Effector memory CD4-positive, alpha-beta T cell (primary cell): ENCODE measurements around the gene TMPRSS7.

ENCODE experiments used
- DNase-seq, 3 donors: peaks; one replicate each; pipeline ENCODE4 v3.0.0-alpha.2; 2020
- H3K27ac ChIP-seq: 2 replicates; pipeline ENCODE4 v1.7.0; 2013; ENCODE audit warnings: mild to moderate bottlenecking, low read length, moderate library complexity; ENCODE audit not compliant: insufficient read depth, poor library complexity, severe bottlenecking
- H3K27me3 ChIP-seq: replicated peaks from 2 replicates; pipeline ENCODE4 v1.7.0; 2013; ENCODE audit warnings: mild to moderate bottlenecking, low read length; ENCODE audit not compliant: insufficient read depth, control insufficient read depth, poor library complexity, severe bottlenecking
- H3K36me3 ChIP-seq: 2 replicates; pipeline ENCODE4 v1.7.0; 2013; ENCODE audit warnings: mild to moderate bottlenecking, low read length, moderate library complexity; ENCODE audit not compliant: control insufficient read depth, insufficient read depth
- H3K4me1 ChIP-seq: 2 replicates; pipeline ENCODE4 v1.7.0; 2013; ENCODE audit warnings: low read length, mild to moderate bottlenecking; ENCODE audit not compliant: control insufficient read depth, insufficient read depth, poor library complexity, severe bottlenecking
- H3K4me3 ChIP-seq: 2 replicates; pipeline ENCODE4 v1.7.0; 2013; ENCODE audit warnings: low read length, low read depth, mild to moderate bottlenecking; ENCODE audit not compliant: insufficient read depth, poor library complexity, severe bottlenecking
- H3K9me3 ChIP-seq: 2 replicates; pipeline ENCODE4 v1.7.0; 2013; ENCODE audit warnings: mild to moderate bottlenecking, low read length, moderate library complexity; ENCODE audit not compliant: control insufficient read depth

TMPRSS7 gene

DNA sequence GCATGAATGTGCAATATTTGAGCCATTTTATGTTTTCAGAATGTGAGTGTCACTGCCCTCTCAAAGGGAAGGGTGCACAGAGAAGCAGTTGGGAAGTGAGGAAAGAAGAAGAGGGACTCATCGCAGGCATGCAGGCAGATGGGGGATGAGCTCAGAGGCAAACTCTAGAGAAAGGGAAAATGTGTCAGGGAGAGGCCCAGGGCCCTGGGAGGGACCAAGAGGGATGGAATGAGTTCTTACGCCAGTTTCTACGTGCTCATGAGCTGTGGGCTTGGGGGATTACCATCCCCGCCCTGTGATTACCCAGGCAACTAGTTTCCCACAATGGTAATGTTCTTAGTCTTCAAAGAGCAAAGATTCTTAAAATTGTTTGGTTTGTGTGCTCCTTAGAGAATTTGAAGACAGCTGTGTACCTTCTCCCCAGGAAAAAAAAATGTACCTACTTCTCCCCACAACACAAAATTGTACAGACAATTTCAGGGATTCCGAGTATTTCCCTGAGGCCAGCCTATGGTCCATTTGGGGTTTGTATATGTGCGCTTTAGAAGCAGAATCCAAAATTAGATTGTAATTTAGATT is 80.7 kb downstream of the TMPRSS7 start:
- DNase-seq = no peak
- no peak overlapping the region for H3K27ac ChIP-seq

DNA sequence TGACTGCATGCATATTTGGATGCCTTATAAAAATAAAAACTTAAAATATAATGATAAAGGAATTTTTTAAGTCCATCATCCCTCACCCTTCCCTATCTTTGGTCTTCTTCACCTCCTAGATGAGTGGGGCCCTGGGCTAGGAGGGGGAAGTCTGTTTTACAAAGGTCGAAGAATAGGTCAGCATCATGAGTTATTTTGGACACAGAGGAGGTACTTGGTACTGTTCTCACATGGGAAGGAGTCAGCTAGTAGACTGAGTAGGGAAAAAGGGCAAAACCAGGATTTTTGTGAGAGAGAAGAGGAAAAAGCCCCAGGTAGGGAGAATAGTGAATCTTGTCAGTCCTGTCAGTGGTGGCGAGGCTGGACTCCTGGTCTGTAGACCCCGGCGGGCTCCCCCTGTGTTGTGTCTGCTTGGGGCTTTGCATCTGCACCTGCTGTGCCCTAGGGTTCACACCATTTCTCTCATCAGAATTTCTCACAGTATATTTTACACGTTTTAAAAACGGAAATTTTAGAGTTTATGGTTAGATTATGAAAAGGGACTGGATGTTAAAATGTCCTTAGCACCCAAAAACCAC is 81.4 kb downstream of the TMPRSS7 start:
- Histone ChIP-seq H3K36me3 (no peaks in the 10 kb centered on the region), H3K4me1 (peaks cover 9% of the 10 kb centered on the region), H3K4me3 (no peak overlapping the region), H3K9me3 (no peaks in the 10 kb centered on the region), H3K27ac (no peak overlapping the region), H3K27me3 (no peaks in the 10 kb centered on the region)
- DNase-seq = no peak

More for the DNA sequence above, 80.7 kb downstream of the TMPRSS7 start:
- no peak overlapping the region for H3K4me3 ChIP-seq
- no peaks in the 10 kb centered on the region for H3K36me3 ChIP-seq
- H3K4me1 ChIP-seq = peaks cover 4% of the 10 kb centered on the region
- H3K9me3 ChIP-seq = no peaks in the 10 kb centered on the region
- no peaks in the 10 kb centered on the region for H3K27me3 ChIP-seq

DNA sequence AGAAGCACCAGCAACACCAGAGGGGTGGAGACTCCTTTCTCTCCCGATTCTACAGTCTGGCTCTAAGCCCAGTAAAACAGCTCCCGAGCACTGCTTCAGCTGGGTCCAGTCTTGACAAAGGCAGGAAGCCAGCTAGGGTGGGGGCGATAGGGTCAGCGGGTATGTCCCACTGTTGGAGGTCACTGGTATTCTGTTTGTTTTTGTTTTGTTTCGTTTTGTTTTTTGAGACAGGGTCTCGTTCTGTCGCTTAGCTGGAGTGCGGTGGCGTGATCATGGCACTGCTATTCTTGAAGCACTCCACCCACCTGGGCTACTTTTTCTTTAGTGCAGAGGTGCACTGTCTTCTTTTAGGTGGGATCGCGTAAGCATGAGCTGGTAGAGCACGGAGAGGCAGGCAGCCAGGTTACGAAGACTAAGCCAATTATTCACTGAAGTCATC is 82.2 kb downstream of the TMPRSS7 start:
- Histone ChIP-seq H3K36me3 (no peaks in the 10 kb centered on the region), H3K27ac (no peak overlapping the region), H3K4me3 (no peak overlapping the region), H3K4me1 (peaks cover 10% of the 10 kb centered on the region), H3K27me3 (no peaks in the 10 kb centered on the region), H3K9me3 (no peaks in the 10 kb centered on the region)
- DNase-seq = no peak

DNA sequence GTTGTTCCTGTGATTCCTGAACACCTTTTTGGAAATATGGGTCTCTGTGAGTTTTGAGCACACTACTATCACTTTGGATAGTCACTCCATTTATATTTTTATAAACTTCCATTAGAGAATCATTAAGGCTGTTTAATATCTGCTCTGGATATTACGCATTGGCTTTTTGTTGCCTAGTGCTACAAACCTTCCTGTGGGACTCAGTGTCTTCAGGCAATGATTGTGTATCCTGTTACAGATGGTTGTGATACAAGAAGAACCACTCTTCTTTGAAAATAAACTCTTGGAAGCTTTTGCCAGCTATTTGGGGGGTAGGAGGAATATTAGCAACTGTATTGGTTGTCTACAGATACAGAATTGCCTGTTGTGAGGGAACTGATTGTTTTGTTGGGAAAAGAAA is 82.9 kb downstream of the TMPRSS7 start:
- Histone ChIP-seq H3K4me3 (no peak overlapping the region), H3K27ac (no peak overlapping the region), H3K27me3 (no peaks in the 10 kb centered on the region), H3K4me1 (peaks cover 7% of the 10 kb centered on the region), H3K9me3 (no peaks in the 10 kb centered on the region), H3K36me3 (no peaks in the 10 kb centered on the region)
- DNase-seq = no peak

DNA sequence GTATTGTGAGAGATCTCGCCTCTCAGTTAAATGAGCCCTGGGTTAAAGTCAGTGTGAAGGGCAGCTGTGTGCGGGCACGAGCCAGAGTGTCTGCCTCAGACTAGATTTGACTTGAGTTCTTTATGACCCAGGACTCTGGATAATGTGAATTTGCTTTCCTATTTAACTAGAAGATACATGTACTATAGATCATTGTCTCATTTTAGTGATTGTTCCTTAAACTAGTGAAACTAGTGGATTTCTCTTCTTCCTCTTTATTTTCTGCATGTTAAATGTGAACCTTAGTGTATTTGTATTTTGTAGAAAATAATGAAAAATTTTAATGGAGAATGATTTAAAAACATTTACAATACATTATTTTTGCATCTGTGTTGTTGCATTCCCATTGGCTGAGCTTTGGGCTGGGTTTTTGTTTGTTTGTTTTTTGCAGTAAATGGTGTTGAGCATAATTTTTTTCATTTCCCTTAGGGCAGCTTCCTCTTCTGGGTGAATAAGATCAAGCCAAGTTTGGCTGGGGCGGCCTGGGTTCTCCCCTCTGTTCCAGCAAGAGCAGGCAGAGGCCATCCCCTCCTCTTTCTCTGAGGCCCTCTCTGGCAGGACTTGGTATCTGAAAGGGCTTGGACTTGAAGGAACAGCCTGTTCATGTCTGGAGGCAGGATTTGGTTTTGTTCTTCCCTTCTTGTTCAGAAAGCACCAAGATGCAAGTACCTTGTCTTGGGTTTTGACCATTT is 83.5 kb downstream of the TMPRSS7 start:
- peaks cover 7% of the 10 kb centered on the region for H3K4me1 ChIP-seq
- no peaks in the 10 kb centered on the region for H3K9me3 ChIP-seq
- H3K27me3 ChIP-seq = no peaks in the 10 kb centered on the region
- no peak overlapping the region for H3K4me3 ChIP-seq
- H3K27ac ChIP-seq = no peak overlapping the region
- peaks cover 2% of the 10 kb centered on the region for H3K36me3 ChIP-seq
- DNase-seq = no peak

DNA sequence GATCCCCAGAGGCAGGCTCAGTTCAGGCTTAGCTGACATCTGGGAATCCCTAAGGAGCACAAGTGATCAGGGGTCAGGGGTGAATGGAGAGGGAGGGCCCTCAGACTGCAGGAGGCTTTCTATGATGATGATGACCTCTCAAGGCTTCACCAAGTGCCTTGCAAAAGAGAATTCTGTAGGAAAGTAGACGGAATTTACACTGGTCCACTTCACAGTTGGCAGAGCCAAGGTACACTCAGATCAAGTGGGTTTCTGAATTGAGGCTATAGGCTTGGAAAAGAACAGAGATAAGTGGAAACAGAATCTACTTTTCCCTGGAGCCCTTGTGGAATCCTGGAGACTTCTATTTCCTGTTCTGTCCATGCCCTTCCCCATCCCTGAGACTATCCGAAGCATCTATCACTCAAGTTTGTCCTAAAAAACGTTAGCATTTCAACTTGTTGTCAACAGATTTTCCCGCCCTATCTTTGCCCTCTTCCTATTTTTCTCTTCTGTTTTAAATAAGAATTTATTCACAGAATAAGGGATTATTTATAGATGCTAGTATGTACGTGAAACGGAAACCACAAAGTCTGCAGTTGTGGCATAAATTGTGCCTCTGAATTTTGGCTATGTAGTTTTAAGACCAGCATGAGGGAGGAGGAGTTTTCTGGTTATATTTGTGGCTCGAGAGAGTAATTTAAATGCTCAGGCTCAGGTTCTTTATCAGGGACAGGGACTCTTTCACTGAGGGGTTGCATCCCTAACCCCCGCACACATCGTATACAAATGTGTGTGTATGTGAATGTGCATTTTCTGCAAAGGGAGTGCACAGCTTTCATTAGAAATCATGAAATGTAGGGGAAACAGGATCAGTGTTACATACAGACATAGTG is 85.7 kb downstream of the TMPRSS7 start:
- Histone ChIP-seq H3K27ac (no peak overlapping the region), H3K4me1 (peaks cover 8% of the 10 kb centered on the region), H3K36me3 (peaks cover 13% of the 10 kb centered on the region), H3K27me3 (no peaks in the 10 kb centered on the region), H3K4me3 (no peak overlapping the region), H3K9me3 (no peaks in the 10 kb centered on the region)
- DNase-seq = no peak

DNA sequence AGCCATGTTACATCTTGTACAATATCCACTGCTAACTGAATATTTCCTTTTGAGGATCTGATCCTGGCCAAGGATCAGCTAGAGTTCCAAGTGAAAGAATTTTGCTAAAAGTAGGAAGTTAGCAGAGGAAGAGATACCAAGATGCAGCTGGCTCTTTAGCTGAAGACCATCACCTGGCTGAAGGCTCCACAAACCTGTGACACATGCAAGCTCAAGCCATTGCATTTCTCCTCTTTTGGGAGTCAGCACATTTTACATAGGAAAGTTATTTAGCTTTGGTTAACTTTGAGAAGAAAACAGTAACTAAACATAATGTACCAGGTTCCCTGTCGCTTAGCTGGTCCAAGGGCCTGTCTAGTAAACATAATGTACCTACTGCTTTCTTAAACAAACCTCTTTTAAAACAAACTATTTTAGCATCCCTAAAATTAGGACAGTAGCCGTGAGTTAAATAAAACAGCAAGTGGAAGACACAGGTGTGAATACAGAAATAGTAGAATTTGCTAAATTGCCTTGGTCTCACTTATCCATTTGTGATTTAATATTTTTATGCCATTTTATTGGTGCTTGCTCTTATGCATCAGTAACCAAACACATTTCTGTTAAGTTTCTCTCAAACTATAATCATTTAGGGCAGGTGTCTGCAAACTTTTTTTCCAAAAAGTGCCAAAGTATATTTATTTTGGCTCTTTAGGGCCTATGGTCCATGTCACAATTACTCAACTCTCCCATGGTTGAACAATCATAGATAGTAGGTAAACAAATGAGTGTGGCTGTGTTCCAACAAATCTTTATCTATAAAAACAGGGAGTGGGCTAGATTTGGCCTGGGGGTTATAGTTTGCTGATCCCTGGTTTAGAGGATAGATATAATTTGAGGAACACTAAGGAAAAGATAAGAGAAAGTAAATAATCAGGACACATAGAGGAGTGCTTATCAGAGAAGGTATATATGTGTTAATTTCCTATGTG is 87.3 kb downstream of the TMPRSS7 start:
- peaks cover 13% of the 10 kb centered on the region for H3K36me3 ChIP-seq
- no peaks in the 10 kb centered on the region for H3K9me3 ChIP-seq

DNA sequence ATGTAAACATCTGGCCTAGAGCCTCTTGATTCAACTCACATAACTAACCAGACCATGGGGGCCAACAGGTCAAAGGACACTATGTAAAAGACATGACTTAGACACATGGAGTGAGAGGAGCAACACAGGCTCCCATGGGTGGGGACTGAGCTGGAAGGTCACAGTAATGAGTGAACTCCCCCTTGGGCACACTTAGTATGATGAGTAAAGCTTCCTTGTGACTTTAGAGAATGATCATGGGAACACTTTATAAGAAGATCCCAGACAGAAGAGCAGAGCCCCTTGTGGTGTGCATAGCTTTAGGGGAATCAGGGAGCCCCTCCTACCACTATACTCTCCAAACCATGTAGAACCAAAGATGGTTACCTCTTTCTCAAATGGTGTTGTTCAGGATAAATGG is 88.3 kb downstream of the TMPRSS7 start:
- DNase-seq = no peak
- H3K4me1 ChIP-seq = peaks cover 28% of the 10 kb centered on the region
- no peaks in the 10 kb centered on the region for H3K27me3 ChIP-seq
- no peaks in the 10 kb centered on the region for H3K9me3 ChIP-seq
- no peak overlapping the region for H3K27ac ChIP-seq
- no peak overlapping the region for H3K4me3 ChIP-seq
- H3K36me3 ChIP-seq = peaks cover 13% of the 10 kb centered on the region

More for the DNA sequence above, 87.3 kb downstream of the TMPRSS7 start:
- Histone ChIP-seq H3K4me1 (peaks cover 18% of the 10 kb centered on the region), H3K27ac (no peak overlapping the region), H3K4me3 (no peak overlapping the region), H3K27me3 (no peaks in the 10 kb centered on the region)
- DNase-seq = no peak

DNA sequence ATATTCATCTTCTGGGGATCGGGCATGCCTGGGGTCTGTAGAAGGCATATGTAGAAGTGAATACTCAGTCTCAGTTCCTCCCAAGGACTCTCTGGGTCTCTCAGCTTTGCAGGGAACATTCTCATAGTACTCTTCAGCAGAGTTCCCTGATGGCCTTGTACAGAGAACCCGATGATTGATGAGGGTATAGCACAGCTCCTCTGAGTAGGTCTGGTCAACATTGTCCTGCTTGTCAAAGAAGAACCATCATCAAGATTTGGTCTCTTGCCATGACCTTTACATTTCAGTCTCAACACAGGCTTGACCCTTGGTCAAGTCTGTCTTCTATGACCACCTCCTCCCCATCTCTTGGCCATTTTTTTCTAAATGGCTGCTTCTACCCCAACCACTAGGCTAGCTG is 89.0 kb downstream of the TMPRSS7 start:
- H3K27ac ChIP-seq = no peak overlapping the region
- H3K36me3 ChIP-seq = peaks cover 13% of the 10 kb centered on the region
- H3K27me3 ChIP-seq = no peaks in the 10 kb centered on the region
- H3K9me3 ChIP-seq = no peaks in the 10 kb centered on the region
- H3K4me3 ChIP-seq = no peak overlapping the region
- H3K4me1 ChIP-seq = peaks cover 34% of the 10 kb centered on the region
- no peak for DNase-seq
